Activated T-helper 1 cell treated with anti-CD3 and anti-CD28 coated beads, Interleukin-2, amount 50 U/mL, for 16 hours (primary cell): ENCODE results near the gene ENTPD1.
"Not testable (repeated sequence)": the region's sequence is repeated elsewhere in the genome, so short reads cannot be mapped to it uniquely, and the experiment has no call there.

Experiments used
- DNase-seq, 2 donors: peaks; one replicate each; pipeline ENCODE4 v3.0.0-alpha.2; 2020; ENCODE audit warnings: low read depth in 1 of 2, low spot score in 1 of 2

Gene ENTPD1

GRCh38 chr10:95909561-95909960 is 153.6 kb downstream of the ENTPD1 start:
- no peak for DNase-seq

- not testable (repeated sequence) for DNase-seq
Measured at GRCh38 chr10:95916039-95916438, 160.1 kb downstream of the ENTPD1 start.
